Inferior parietal cortex (tissue), 1 donor: ENCODE data around the gene TM4SF4.

Experiments used
- DNase-seq: peaks from one replicate; pipeline ENCODE4 v3.0.0-alpha.2; 2016; ENCODE audit errors: extremely low spot score

TM4SF4 gene

DNA sequence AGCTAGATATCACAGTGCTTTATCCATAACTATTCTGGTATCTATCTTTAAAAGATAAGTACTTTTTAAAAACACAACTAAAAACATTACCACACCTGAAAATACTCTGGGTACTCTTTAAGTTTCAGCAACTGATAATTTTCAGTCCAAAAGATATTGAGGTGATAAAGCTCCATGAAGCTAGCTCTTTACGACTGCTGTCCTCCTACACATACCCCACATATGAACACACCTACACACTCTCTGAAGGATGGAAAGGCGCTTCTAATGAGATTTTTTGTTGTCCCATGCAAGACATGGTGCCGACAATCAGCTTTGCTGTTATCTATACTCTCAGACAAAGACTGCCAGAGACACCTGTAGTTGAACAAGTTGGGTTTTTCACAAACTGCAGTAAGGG lies 19.1 kb upstream of the TM4SF4 start:
- DNase-seq: no peak

DNA sequence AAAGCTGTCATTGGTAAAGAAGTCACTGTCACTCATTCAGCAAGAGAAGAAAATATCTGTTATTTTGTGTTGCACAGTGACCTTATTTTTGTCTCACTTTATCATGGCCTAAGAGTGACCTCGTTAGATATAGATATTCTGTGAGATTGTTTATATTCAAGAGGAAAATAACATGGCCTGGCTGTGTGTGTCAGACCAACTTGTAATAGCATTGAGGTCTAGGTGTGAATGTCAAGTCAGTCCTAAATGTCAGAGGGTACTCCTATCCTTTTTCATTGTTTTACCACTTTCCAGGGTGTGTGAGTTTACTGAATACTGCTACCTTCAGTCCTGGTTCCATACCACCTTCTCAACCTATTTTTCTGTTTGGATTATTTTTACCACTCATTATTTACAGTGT lies 18.5 kb upstream of the TM4SF4 start:
- no peak for DNase-seq

DNA sequence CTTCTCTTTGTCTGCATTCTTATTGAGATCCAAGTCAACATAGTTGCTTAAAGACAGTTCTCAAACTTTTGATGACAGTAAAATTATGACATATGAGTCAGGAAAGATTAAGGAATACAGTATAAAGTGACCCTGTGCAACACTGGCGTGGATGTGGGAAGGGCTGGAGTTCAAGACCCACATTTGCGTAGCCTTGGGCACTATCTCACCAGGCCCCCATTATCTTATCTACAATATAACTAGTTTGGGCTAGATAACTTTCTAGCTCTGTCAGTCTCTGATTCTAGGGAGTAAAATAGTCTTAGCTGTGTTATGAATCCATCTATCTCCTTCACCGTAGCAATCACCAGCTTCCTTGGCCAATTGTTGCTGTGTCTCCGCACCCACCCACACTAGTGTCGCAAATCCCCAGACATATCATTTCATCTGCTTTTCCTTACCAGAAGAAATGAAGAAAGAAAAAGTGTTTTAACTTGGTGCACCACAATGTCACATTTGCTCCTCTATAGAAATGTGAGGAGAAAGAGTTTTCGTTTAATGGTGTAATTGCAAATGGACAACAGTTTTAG lies 14.9 kb upstream of the TM4SF4 start:
- no peak for DNase-seq

DNA sequence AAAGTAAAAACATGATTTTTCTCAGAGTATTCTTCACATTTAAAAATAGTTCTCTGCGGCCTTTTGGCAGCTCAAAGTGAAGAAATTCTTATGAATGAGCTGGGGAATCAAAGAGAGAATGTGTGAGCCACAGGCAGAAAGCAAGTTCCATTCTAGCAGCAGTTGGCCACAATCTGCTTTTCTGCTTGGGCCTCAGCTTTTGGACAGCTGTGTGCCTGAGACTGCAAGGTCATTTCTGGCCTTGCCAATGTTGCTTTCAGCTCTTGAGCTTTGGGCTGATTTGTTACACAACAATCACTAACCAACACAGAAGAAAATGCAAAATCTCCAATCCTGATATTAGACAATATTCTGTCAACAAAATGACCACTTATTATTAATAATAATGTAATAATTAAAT lies 14.4 kb upstream of the TM4SF4 start:
- DNase-seq: peak; percentile 9

DNA sequence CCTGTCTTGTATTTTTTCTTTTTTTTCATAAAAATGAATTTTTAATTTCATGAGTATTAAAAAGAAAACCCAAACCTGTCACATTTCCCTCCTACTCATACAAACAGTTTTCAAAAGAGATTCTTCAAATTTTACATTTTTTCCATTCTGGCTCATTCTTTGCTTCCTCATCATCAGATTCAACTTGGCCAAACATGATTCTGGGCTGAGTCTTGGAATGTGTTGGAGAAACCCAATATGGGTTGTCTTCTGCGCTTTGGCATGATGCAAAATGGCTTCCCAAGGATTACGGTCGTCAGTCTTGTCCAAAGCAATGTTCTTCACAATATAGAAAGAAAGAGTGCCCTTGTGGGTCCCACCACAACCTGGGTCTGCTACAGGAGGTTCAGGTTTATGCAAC lies 12.4 kb upstream of the TM4SF4 start:
- DNase-seq: no peak

DNA sequence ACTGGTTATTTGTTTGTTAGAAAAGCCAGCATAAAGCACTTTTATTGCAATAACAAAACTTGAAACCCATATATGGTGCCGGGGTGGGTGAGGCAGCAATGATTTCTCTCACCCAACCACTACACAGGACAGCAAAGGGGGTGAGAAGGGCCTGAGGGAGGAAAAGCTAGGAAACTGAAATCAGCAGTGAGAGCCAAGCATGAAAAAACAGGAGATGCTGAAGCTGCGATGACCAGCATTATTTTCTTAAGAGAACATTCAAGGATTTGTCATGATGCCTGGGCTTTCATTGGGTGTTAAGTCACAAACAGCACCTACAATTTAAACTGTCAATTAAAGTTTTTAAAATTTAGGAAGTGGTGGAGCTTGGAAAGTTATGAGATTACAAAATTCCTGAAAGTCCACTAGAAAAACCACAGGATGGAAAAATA lies 11.9 kb upstream of the TM4SF4 start:
- DNase-seq: no peak

DNA sequence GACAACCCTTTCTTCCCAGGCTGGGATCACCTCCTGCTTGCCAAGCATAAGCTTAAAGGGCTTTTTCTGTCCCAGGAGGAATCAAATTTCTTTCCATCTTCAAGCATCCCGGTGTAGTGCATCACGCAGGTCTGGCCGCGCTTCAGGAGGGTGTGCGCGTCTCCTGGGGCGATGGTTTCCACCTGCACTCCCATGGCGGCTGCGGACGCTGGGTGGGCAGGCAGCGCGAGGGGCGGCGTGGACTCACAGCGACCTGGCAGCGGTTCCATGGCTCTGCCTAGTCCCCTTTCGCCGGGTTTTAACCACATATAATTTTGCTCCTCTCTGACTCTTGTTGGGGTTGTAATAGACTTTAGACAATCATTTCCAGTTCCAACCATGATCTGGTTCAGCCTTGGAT lies 10.6 kb upstream of the TM4SF4 start:
- DNase-seq: no peak

DNA sequence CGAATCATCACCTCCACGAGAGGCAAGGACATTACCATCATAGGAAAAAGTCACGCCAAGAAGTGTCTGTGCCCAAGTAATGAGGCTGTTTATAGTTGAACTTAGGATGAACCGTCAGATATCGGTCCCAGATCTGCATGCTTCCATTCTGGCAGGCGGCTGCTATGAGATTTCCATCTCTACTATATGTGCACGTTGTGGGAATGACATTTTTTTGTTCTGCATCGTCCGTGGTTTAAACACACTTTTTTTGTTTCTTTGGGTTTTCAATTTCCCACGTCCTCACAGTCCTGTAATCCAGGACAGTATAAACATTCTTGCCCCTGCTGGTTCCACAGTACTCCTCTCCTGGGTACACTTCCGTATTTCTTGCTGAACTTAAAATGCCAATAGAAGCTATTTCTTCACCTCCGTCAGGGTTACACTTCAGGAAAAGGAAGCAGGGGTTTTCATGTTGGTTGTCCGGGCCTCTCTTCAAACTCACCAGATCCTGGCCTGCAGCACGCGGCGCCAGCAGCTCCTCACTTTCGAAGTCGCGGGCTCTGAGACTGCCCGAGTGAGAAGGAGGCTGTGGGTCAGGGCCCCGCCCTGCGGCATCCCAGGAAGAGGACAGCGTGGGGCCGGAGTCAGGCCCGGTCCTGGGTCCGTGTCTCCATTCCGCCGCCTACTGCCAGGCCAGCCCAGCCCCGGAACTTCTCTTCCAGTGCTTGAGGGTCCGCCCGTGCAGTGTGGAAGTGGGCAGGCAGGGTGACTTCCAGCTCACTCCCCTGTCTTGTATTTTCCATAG lies 9.8 kb upstream of the TM4SF4 start:
- DNase-seq: no peak

DNA sequence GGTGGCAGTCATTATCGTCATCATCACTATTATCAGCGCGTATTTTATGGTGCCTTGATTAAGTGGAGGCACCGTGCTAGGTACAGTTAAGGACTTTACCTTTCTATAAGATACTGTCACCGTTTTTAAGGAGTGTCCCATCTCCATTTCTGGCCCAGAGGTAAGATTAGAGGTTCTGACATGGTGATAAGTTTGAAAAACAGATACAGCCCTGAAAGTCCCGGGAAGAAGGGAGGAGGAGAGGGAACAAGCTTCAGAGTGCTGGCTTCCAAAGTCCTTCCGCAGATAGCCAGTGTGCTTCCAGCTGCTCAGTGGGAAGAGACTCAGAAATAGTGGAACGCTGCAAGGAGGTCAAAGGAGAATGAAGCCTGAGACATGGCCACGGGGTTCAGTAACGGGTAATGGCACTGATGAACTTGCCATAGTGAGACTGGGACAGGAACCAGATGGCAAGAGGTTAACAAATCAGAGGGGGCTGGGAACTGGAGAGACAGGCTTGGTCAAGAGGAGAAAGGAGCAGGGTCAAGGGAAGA lies 9.1 kb upstream of the TM4SF4 start:
- no peak for DNase-seq

DNA sequence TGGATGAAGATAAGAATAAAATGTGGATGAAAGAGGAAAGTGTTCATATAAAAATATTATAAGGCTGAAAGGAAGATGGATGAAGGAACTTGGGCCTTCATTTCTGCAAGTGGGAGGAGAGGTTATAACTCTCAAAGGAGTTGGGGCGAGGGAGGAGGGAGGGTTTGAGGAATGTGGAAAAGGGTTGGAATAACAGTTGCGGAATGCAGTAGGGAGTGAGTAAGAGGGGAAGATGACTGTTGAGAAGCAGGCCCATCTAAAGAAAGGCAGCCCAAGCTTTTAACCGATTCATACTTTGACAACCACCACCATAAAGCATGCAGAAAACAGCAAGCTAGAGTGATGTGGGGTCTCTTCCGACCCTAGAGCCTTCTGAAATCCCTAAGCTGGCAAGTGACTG lies 8.3 kb upstream of the TM4SF4 start:
- DNase-seq: no peak

DNA sequence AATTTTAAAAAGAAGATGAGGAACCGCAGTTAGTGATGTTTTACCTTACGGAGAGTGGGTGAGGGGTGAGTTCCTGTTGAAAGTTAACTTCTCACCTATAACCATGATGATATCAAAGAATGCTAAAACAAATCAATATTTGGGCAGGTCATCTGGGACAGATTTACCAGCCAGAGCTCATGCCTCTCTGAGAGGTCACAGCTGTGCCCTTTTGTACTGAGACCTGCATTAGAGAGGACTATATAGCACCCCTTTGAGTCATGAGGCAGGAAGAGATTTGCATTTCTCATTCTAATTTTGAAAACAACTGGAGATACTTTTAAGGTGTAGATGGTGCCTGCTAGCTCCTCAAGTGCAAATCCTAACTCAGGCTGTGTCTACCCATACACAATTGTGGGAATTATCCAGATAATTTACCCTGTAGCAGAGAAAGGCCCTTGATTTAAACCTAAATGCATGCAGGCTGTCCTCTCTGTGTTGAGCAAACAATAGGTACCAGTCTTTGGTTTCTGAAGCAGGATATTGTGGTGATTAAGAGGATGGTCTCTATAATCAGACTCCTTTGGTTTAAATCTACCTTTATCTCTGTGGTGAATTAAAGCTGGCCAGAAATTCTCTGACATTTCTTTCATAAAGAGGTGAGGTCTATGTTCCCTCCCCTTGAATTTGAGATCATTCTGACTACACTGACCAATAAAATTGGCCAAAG lies 5.8 kb upstream of the TM4SF4 start:
- no peak for DNase-seq

DNA sequence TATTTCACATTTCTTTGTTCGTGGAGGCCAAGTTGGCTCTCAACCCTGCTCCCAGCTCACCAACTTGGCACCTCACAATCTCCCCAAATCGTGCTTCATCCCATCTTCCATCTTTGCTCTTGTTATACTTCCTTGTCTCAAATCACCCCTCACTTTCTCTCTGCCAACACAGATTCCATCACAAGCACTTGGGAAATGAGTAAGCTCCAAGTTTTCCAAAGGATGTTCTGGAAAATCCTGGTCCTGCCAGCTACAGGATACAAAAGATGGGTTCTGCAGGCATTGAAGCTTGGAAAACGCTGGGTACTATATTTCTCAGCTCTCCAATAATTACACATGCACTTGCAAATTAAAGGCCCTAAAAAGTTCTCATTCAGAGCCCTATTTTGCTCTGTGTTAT lies 4.1 kb upstream of the TM4SF4 start:
- DNase-seq: no peak

DNA sequence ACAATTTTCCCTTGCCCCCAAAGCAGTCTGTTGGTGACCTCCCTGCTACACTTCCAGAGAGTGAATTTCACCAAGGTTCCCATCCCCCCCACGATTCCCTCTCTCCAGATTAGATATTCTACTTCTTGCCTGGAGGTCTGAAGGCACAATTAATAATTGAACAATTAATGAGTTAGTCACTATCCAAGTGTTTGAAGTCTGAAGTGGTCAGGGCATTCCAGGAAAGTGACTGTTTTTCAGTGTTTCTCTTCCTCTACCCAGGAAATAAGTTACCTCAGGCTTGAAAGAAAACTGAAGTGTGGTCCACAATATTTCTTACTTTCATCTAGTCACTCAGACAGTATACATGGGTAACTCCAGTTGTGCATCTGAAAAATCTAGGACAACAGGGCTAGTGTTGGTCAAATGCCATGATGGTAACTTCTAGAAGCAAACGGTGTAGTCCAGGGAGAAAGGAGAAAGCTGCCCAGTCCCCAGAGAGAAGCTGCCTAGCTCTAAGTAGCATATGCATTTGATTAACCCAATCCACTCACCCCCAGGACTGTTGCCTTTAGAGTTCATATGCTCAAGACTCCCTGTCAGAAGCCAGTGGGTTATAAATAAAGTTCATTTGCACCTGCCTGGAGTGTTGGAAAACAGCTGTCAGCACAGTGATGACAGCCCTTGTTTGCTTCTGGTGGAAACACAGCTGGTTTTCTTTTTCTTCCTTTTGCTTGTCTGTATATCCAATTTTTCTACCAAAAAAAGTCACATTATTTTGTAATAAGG lies 2.3 kb upstream of the TM4SF4 start:
- DNase-seq: no peak

DNA sequence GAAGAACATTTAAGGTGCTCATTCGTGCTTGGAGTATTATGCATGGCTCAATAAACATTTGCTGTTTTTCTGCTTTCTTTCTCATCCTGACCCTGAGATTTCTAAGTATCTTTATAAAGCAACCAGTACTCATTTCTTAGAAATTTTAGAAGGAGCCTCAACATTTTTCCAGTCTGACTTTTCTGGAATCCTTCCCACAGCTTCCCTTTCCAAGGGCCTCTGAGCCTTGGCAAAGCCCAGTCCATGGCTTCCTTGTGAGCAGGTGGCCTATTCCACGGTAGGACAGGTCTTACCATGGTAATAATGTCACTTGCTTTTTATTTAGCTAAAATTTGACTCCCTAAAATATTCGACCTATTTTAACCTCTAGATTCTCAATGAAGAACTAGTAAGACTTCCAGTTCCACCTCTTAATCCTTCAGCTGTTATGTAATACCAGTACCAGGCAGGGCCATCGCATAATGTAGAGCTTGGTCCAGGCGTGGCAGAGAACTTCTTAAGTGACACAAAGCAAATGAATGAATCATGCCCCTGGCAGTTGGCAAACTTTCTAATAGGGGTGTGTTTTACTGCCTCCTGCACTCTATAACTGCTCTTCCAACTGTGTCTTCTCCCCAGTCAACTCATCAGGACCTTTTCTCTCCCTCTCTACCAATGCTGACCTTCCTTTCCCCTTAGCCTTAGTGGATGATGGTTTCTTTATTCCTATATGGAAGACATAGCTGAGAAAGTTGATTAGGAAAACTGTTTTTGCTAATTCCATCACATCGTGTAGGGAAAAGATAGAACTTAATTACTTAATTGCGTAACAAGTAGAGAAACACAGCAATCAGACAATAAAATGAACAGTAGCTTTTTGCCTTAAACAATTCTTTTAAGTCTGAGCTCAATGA lies 894 bp upstream of the TM4SF4 start:
- DNase-seq: no peak

DNA sequence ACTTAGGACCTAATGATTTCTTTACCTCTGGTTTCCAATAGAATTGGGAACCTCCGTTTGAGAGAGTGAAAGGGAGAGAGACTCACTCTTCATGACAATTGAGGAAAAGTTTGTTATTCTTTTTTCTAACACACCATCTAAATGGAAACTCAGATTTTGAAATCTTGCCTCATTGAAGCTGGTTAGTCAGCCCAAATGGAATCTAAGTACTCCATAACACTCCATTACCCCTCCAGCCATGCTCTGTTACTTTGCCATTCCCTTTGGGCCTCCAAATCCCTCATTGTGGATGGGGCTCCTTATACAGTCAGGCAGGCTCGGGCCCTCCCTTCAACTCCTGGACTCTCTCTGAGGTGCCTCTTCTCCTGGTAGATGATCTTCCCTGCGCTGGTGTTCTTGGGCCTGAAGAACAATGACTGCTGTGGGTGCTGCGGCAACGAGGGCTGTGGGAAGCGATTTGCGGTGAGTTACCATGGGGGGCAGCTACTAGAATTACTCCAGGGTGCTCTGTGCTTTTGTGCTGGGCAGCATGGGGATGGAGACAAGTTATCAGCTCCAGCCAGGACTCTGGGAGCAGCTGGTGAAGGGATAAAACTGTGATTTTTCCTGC lies 1.1 kb downstream of the TM4SF4 start:
- DNase-seq: no peak

DNA sequence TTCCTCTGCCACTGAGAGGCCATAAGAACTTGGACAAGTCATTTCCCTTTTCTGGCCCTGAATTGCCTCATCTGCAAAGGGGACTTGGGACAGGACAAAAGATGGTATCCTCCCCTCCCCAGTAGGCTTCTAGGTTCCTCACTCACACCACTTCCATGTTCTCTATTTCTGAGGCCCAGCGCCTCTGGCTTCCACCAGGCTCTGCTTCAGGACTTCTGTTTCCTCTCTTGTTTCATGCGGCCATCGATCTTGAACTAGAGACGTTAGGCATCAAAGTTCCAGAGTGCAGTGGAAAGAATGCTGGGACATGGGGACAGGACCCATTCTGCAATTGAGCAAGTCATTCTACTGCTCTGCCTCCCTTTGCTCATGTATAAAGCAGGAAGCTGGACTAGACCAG lies 1.7 kb downstream of the TM4SF4 start:
- DNase-seq: no peak

DNA sequence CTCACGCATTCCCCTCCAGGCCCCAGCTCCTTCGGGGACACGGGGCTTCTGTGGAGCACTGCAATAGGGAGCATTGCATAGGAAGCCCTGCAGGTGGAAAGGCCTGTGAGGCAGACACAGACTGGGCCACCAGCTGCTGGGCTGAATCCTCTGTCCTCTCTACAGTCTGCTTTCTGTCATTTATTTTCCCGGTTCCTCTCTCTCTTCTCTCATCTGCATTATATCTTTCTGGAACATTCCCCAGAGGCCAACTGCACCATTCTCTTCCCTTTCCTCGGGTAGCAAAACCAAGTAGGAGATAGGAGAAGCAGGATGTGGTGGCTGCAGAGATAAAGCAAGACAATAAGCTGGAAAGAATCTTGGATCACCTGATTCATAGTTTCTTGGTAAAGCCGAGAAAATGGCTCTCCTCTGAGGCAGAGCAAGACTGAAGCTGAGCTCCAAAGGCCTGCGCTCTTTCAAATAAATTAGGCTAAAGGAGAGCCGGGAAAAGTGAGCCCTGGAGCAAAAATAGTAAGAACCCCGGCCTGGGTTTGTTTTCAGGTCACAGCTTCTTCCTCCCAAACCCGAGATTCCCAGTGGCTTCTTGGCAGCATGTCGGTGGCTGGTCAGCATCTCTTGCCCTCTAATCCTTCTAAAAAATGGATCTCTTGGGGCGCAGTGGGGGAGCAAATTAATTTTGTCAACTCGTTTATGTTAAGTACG lies 5.3 kb downstream of the TM4SF4 start:
- no peak for DNase-seq

DNA sequence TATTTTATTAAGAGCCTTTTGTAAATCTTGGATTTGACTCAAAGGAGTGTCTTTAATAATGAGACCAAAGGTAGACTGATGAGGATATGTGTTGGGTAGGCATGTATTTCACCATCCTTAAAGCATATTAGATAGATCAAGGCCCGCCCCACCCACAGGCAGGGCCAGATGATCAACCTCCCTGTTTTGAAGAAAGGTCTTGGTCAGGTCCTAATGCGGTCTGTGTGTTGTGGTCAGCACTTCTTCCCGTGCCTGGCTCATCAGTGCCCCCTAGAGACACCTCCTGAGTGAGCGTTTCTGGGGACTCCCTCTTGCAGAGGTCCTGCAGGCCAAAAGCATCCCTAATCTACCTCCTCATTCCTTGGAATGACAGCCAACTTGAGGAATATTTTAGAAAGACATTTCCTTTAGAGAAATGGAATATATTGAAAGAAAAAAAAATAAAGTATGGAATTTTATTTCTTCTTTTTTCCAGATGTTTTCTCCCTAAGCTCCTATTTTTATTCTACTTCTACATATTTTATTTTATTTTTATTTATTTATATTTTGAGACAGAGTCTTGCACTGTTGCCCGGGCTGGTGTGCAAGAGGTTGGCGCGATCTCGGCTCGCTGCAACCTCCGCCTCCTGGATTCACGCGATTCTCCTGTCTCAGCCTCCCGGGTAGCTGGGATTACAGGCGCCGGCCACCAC lies 6.0 kb downstream of the TM4SF4 start:
- peak; percentile 67 for DNase-seq

DNA sequence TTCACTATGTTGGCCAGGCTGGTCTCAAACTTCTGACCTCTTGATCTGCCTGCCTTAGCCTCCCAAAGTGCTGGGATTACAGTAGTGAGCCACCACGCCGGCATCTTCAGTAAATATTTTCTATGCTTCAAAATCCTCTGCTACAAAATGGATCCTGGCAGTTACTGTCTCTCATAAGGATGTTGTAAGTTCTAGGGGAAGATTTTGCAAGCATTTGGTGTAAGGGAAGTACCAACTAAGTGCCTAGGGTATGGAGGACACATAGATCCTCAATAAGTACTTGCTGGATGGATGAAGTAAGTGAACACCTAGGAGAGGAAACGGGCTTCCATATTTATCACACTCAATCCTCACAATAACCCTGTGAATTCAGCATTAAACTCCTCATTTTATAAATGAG lies 6.6 kb downstream of the TM4SF4 start:
- no peak for DNase-seq
